Fibroblast of lung (primary cell): ENCODE data around the gene DNAL4. TPM values are rescaled to one million over a fixed set of nuclear protein-coding genes. Genes with fewer than 3 reads are reported as not detected.

Experiments used
- DNase-seq, 2 donors: peaks; one replicate each; pipeline versions ENCODE4 v3.0.0 to v3.0.0-alpha.2; 2010; ENCODE audit warnings: low read depth in 2 of 2
- H2AFZ ChIP-seq: 2 replicates; pipeline ENCODE4 v1.5.1; 2012; ENCODE audit warnings: low read length, control low read depth, inconsistent platforms
- H3K27ac ChIP-seq: 2 replicates; pipeline ENCODE4 v1.5.1; 2011; ENCODE audit warnings: low read length, control low read depth; ENCODE audit not compliant: insufficient read depth
- H3K27me3 ChIP-seq: 2 replicates; pipeline ENCODE4 v1.5.1; 2011; ENCODE audit warnings: mild to moderate bottlenecking, low read length; ENCODE audit not compliant: control insufficient read depth, insufficient read depth
- H3K36me3 ChIP-seq: 2 replicates; pipeline ENCODE4 v1.5.1; 2011; ENCODE audit warnings: low read length; ENCODE audit not compliant: control insufficient read depth, insufficient read depth
- H3K4me1 ChIP-seq: 2 replicates; pipeline ENCODE4 v1.5.1; 2011; ENCODE audit warnings: low read length; ENCODE audit not compliant: control insufficient read depth, insufficient read depth; ENCODE audit errors: extremely low read depth
- H3K4me2 ChIP-seq: 2 replicates; pipeline ENCODE4 v1.5.1; 2011; ENCODE audit warnings: low read length, control low read depth; ENCODE audit not compliant: insufficient read depth; ENCODE audit errors: extremely low read depth
- H3K4me3 ChIP-seq, 4 experiments: fragments of 200-600 bp in 1 of 4; sonication (generic) in 1 of 4; replicated peaks in 1 of 4; 2 replicates each; pipeline ENCODE4 v1.5.1; 2011 to 2016; ENCODE audit warnings: low read length in 4 of 4, low read depth in 3 of 4, mild to moderate bottlenecking in 3 of 4, control low read depth in 2 of 4, inconsistent platforms in 1 of 4, mixed read lengths in 1 of 4; ENCODE audit not compliant: insufficient read depth in 1 of 4; ENCODE audit errors: control extremely low read depth in 1 of 4
- H3K79me2 ChIP-seq: 2 replicates; pipeline ENCODE4 v1.5.1; 2012; ENCODE audit warnings: mild to moderate bottlenecking, low read length, inconsistent platforms; ENCODE audit not compliant: control insufficient read depth, insufficient read depth
- H3K9ac ChIP-seq: 2 replicates; pipeline ENCODE4 v1.5.1; 2011; ENCODE audit warnings: mild to moderate bottlenecking, low read length, control low read depth; ENCODE audit not compliant: insufficient read depth
- H3K9me3 ChIP-seq: 2 replicates; pipeline ENCODE4 v1.5.1; 2012; ENCODE audit warnings: low read depth, low read length; ENCODE audit not compliant: control insufficient read depth, insufficient read depth
- H4K20me1 ChIP-seq: 2 replicates; pipeline ENCODE4 v1.5.1; 2011; ENCODE audit warnings: low read length; ENCODE audit not compliant: control insufficient read depth, insufficient read depth; ENCODE audit errors: extremely low read depth
- CTCF ChIP-seq, 2 donors: IDR thresholded peaks in 1 of 2; conservative IDR thresholded peaks in 1 of 2; 1 replicate in 1 of 2; 2 replicates in 1 of 2; pipeline ENCODE4 v1.5.1; 2011 to 2012; ENCODE audit warnings: low read length in 2 of 2, control low read depth in 1 of 2, inconsistent platforms in 1 of 2, low read depth in 1 of 2, mild to moderate bottlenecking in 1 of 2
- EZH2 ChIP-seq: IDR thresholded peaks from 2 replicates; pipeline ENCODE4 v1.5.1; 2012; ENCODE audit warnings: low read length, control low read depth, mild to moderate bottlenecking; ENCODE audit errors: missing control alignments
- polyA plus RNA-seq, 2 donors: library from polyadenylated mRNA; depleted of rRNA in 1 of 2; stranded (reverse) in 1 of 2; unstranded in 1 of 2; fragments of >200 nt; gene quantifications; 2 replicates each; pipeline ENCODE4 v1.2.1, GENCODE V29; 2011 to 2012; ENCODE audit warnings: missing spikeins in 1 of 2
- total RNA-seq: library from RNA; depleted of rRNA; stranded (reverse); fragments of >200 nt; gene quantifications from 2 replicates; pipeline ENCODE4 v1.2.1, GENCODE V29; 2014

Gene DNAL4
- total and polyA plus RNA-seq, 2 donors (not counting 1 experiment from before 2014, with no cell fraction given), result 13.3 to 25.1 TPM

- Histone ChIP-seq H4K20me1 (no peaks in the 10 kb centered on the region), H3K79me2 (no peaks in the 10 kb centered on the region), H2AFZ (no peak overlapping the region), H3K27me3 (no peaks in the 10 kb centered on the region), H3K4me2 (no peak overlapping the region), H3K27ac (no peak overlapping the region), H3K4me3 (no peak overlapping the region), H3K4me1 (peaks cover 2% of the 10 kb centered on the region), H3K9me3 (no peaks in the 10 kb centered on the region), H3K36me3 (no peaks in the 10 kb centered on the region), H3K9ac (no peak overlapping the region)
- no peak for TF ChIP-seq EZH2
- TF ChIP-seq CTCF (conservative IDR thresholded peaks at IDR 0.05 in 1 of 2, IDR thresholded peaks at IDR 0.05 in 1 of 2; ENCODE audit: low read depth in 1 of 2, low read length in 2 of 2), result no peak
- DNase-seq, result no peak
Measured at GRCh38 chr22:38767313-38767712, 26.6 kb downstream of the DNAL4 start.

GRCh38 chr22:38766076-38766777 is 27.7 kb downstream of the DNAL4 start:
- peaks cover 2% of the 10 kb centered on the region for H3K4me1 ChIP-seq
- no peaks in the 10 kb centered on the region for H3K79me2 ChIP-seq
- H3K27ac ChIP-seq, result no peak overlapping the region
- H3K4me3 ChIP-seq, result no peak overlapping the region
- H3K27me3 ChIP-seq, result no peaks in the 10 kb centered on the region
- peak; percentile 42 to 48 for DNase-seq
- H3K4me2 ChIP-seq, result no peak overlapping the region
- H2AFZ ChIP-seq, result no peak overlapping the region
- H3K9me3 ChIP-seq, result no peaks in the 10 kb centered on the region
- no peaks in the 10 kb centered on the region for H3K36me3 ChIP-seq
- H4K20me1 ChIP-seq, result no peaks in the 10 kb centered on the region
- no peak overlapping the region for H3K9ac ChIP-seq
- TF ChIP-seq CTCF (conservative IDR thresholded peaks at IDR 0.05 in 1 of 2, IDR thresholded peaks at IDR 0.05 in 1 of 2; ENCODE audit: low read depth in 1 of 2, low read length in 2 of 2) (peak; percentile 72 to 90), EZH2 (no peak)

GRCh38 chr22:38762551-38762983 is 31.4 kb downstream of the DNAL4 start:
- no peaks in the 10 kb centered on the region for H3K27me3 ChIP-seq
- no peaks in the 10 kb centered on the region for H3K79me2 ChIP-seq
- no peak for TF ChIP-seq CTCF (conservative IDR thresholded peaks at IDR 0.05 in 1 of 2, IDR thresholded peaks at IDR 0.05 in 1 of 2; ENCODE audit: low read depth in 1 of 2, low read length in 2 of 2)
- TF ChIP-seq EZH2, result no peak
- H4K20me1 ChIP-seq, result no peaks in the 10 kb centered on the region
- no peaks in the 10 kb centered on the region for H3K9me3 ChIP-seq
- DNase-seq, result no peak
- no peak overlapping the region for H2AFZ ChIP-seq
- H3K9ac ChIP-seq, result no peak overlapping the region
- H3K4me1 ChIP-seq, result peaks cover 2% of the 10 kb centered on the region
- no peaks in the 10 kb centered on the region for H3K36me3 ChIP-seq
- no peak overlapping the region for H3K4me3 ChIP-seq
- no peak overlapping the region for H3K27ac ChIP-seq
- no peak overlapping the region for H3K4me2 ChIP-seq
